ENCODE data around the gene DAPK3. TPM values are rescaled to one million over a fixed set of nuclear protein-coding genes. Genes with fewer than 3 reads are reported as not detected.

Gene DAPK3
- polyA plus RNA-seq, 1 donor from 2014 or later = 100 TPM

GRCh38 chr19:4007836-4008539, 37.1 kb upstream of the DAPK3 start:
- Histone ChIP-seq H3K27ac (ENCODE audit: low read length) (peak overlapping the region; percentile 31), H3K79me2 (replicated peaks; ENCODE audit: insufficient read depth, low read length) (peaks cover 40% of the 10 kb centered on the region), H3K9ac (ENCODE audit: low read length) (peak overlapping the region; percentile 85), H3K4me3 (ENCODE audit: low read length) (peak overlapping the region; percentile 96), H3K36me3 (ENCODE audit: insufficient read depth, low read length) (no peaks in the 10 kb centered on the region), H3K9me2 (ENCODE audit: insufficient read depth, low read length) (no peaks in the 10 kb centered on the region), H3F3A (ENCODE audit: insufficient read depth, low read length, poor library complexity, severe bottlenecking) (no peaks in the 10 kb centered on the region), H4K20me1 (ENCODE audit: insufficient read depth) (peaks cover 15% of the 10 kb centered on the region), H3K9me3 (ENCODE audit: low read length) (no peaks in the 10 kb centered on the region), H2AFZ (ENCODE audit: low read depth, low read length) (no peak overlapping the region), H3K27me3 (ENCODE audit: insufficient read depth, low read depth, low read length) (no peaks in the 10 kb centered on the region), H3K4me2 (ENCODE audit: low read length) (peak overlapping the region; percentile 68)
- TF ChIP-seq POLR2AphosphoS5 (IDR thresholded peaks at IDR 0.05) = no peak
- no peak for TF ChIP-seq REST (IDR thresholded peaks at IDR 0.05; ENCODE audit: borderline replicate concordance)
- no peak for TF ChIP-seq EP300 (conservative IDR thresholded peaks at IDR 0.05; ENCODE audit: poor library complexity, severe bottlenecking)
- TF ChIP-seq EZH2 (IDR thresholded peaks at IDR 0.05; ENCODE audit: borderline replicate concordance, insufficient read depth, low read length, poor library complexity, severe bottlenecking) = no peak
- TF ChIP-seq CTCF (IDR thresholded peaks at IDR 0.05; ENCODE audit: poor library complexity, severe bottlenecking) = no peak
- TF ChIP-seq TAF1 (IDR thresholded peaks at IDR 0.05; ENCODE audit: low read depth) = no peak
- TF ChIP-seq SMC3 (conservative IDR thresholded peaks at IDR 0.05; ENCODE audit: poor library complexity) = no peak
- TF ChIP-seq MXI1 (conservative IDR thresholded peaks at IDR 0.05; ENCODE audit: poor library complexity, severe bottlenecking) = no peak
- no peak for TF ChIP-seq RAD21 (conservative IDR thresholded peaks at IDR 0.05)

GRCh38 chr19:4007021-4007835, 36.3 kb upstream of the DAPK3 start, which contains the start of gene PIAS4:
PIAS4 (plus strand) TSS chr19:4007736; CDS start chr19:4007761, 25 bp downstream.
- Histone ChIP-seq H3K27ac (ENCODE audit: low read length) (peak within 1 kb of the TSS; percentile 94), H3K79me2 (replicated peaks; ENCODE audit: insufficient read depth, low read length) (peaks cover 35% of the 10 kb centered on the region), H3K27me3 (ENCODE audit: insufficient read depth, low read depth, low read length) (no peaks in the 10 kb centered on the region), H4K20me1 (ENCODE audit: insufficient read depth) (peaks cover 14% of the 10 kb centered on the region), H3F3A (ENCODE audit: insufficient read depth, low read length, poor library complexity, severe bottlenecking) (no peaks in the 10 kb centered on the region), H3K9ac (ENCODE audit: low read length) (peak within 1 kb of the TSS; percentile 93), H3K9me3 (ENCODE audit: low read length) (no peaks in the 10 kb centered on the region), H3K9me2 (ENCODE audit: insufficient read depth, low read length) (no peaks in the 10 kb centered on the region), H2AFZ (ENCODE audit: low read depth, low read length) (peak within 1 kb of the TSS; percentile 94), H3K36me3 (ENCODE audit: insufficient read depth, low read length) (no peaks in the 10 kb centered on the region), H3K4me2 (ENCODE audit: low read length) (peak within 1 kb of the TSS; percentile 68), H3K4me3 (ENCODE audit: low read length) (peak within 1 kb of the TSS; percentile 96)
- TF ChIP-seq REST (IDR thresholded peaks at IDR 0.05; ENCODE audit: borderline replicate concordance) = peak; percentile 86
- peak; percentile 63 for TF ChIP-seq SMC3 (conservative IDR thresholded peaks at IDR 0.05; ENCODE audit: poor library complexity)
- TF ChIP-seq RAD21 (conservative IDR thresholded peaks at IDR 0.05) = peak; percentile 45
- no peak for TF ChIP-seq EZH2 (IDR thresholded peaks at IDR 0.05; ENCODE audit: borderline replicate concordance, insufficient read depth, low read length, poor library complexity, severe bottlenecking)
- peak; percentile 92 for TF ChIP-seq MXI1 (conservative IDR thresholded peaks at IDR 0.05; ENCODE audit: poor library complexity, severe bottlenecking)
- peak; percentile 48 for TF ChIP-seq CTCF (IDR thresholded peaks at IDR 0.05; ENCODE audit: poor library complexity, severe bottlenecking)
- TF ChIP-seq EP300 (conservative IDR thresholded peaks at IDR 0.05; ENCODE audit: poor library complexity, severe bottlenecking) = peak; percentile 74
- TF ChIP-seq POLR2AphosphoS5 (IDR thresholded peaks at IDR 0.05) = peak; percentile 87
- peak; percentile 84 for TF ChIP-seq TAF1 (IDR thresholded peaks at IDR 0.05; ENCODE audit: low read depth)
